Measurements from ENCODE around the gene DRC1.

Gene DRC1

GRCh38 chr2:26422947-26423629 is 21.4 kb downstream of the DRC1 start:
- no peak for TF ChIP-seq CTCF (IDR thresholded peaks at IDR 0.05; ENCODE audit: low read depth, low read length)
- Histone ChIP-seq H3K27ac (peak overlapping the region; percentile 46; the same call in 1 of the 2 replicates), H3K9me3 (ENCODE audit: severe bottlenecking) (no peaks in the 10 kb centered on the region), H3K36me3 (no peaks in the 10 kb centered on the region), H3K4me3 (ENCODE audit: low read depth, low read length) (no peak overlapping the region), H3K27me3 (ENCODE audit: insufficient read depth, low read depth, severe bottlenecking) (no peaks in the 10 kb centered on the region)
- peak; percentile 29 for DNase-seq

- no peaks in the 10 kb centered on the region for H3K36me3 ChIP-seq
Measured at GRCh38 chr2:26423750-26424149, 22.0 kb downstream of the DRC1 start.

GRCh38 chr2:26424221-26424620 is 22.5 kb downstream of the DRC1 start:
- H3K27ac ChIP-seq, result no peak overlapping the region
- TF ChIP-seq CTCF (IDR thresholded peaks at IDR 0.05; ENCODE audit: low read depth, low read length), result no peak

More at GRCh38 chr2:26423750-26424149, 22.0 kb downstream of the DRC1 start:
- H3K27ac ChIP-seq, result no peak overlapping the region
- no peak for TF ChIP-seq CTCF (IDR thresholded peaks at IDR 0.05; ENCODE audit: low read depth, low read length)
- H3K9me3 ChIP-seq (ENCODE audit: severe bottlenecking), result no peaks in the 10 kb centered on the region
- H3K27me3 ChIP-seq (ENCODE audit: insufficient read depth, low read depth, severe bottlenecking), result no peaks in the 10 kb centered on the region
- no peak for DNase-seq
- no peak overlapping the region for H3K4me3 ChIP-seq (ENCODE audit: low read depth, low read length)

GRCh38 chr2:26428846-26429245 is 27.1 kb downstream of the DRC1 start:
- H3K27ac ChIP-seq, result no peak overlapping the region
- TF ChIP-seq CTCF (IDR thresholded peaks at IDR 0.05; ENCODE audit: low read depth, low read length), result no peak
- no peaks in the 10 kb centered on the region for H3K27me3 ChIP-seq (ENCODE audit: insufficient read depth, low read depth, severe bottlenecking)
- no peaks in the 10 kb centered on the region for H3K9me3 ChIP-seq (ENCODE audit: severe bottlenecking)
- no peak for DNase-seq
- H3K4me3 ChIP-seq (ENCODE audit: low read depth, low read length), result no peak overlapping the region
- H3K36me3 ChIP-seq, result no peaks in the 10 kb centered on the region

More at GRCh38 chr2:26424221-26424620, 22.5 kb downstream of the DRC1 start:
- Histone ChIP-seq H3K4me3 (ENCODE audit: low read depth, low read length) (no peak overlapping the region), H3K36me3 (no peaks in the 10 kb centered on the region), H3K27me3 (ENCODE audit: insufficient read depth, low read depth, severe bottlenecking) (no peaks in the 10 kb centered on the region), H3K9me3 (ENCODE audit: severe bottlenecking) (no peaks in the 10 kb centered on the region)
- no peak for DNase-seq

GRCh38 chr2:26429779-26430578 is 28.3 kb downstream of the DRC1 start:
- H3K4me3 ChIP-seq (ENCODE audit: low read depth, low read length), result no peak overlapping the region
- no peaks in the 10 kb centered on the region for H3K27me3 ChIP-seq (ENCODE audit: insufficient read depth, low read depth, severe bottlenecking)
- H3K27ac ChIP-seq, result no peak overlapping the region
- H3K36me3 ChIP-seq, result no peaks in the 10 kb centered on the region
- no peak for TF ChIP-seq CTCF (IDR thresholded peaks at IDR 0.05; ENCODE audit: low read depth, low read length)
- no peak for DNase-seq
- H3K9me3 ChIP-seq (ENCODE audit: severe bottlenecking), result no peaks in the 10 kb centered on the region
